ENCODE measurements around the gene PCNT.
A peak's percentile ranks its signal among the peaks of the same experiment; 100 is the strongest.
"Not testable (repeated sequence)": the region's sequence is repeated elsewhere in the genome, so short reads cannot be mapped to it uniquely, and the experiment has no call there.

The PCNT gene

GRCh38 chr21:46455575-46456385, 131.8 kb downstream of the PCNT start:
- no peak for DNase-seq

- no peak for DNase-seq
Observed at GRCh38 chr21:46456750-46457149, 132.8 kb downstream of the PCNT start.

GRCh38 chr21:46457801-46458314, 133.9 kb downstream of the PCNT start:
- DNase-seq = no peak

- peak; percentile 95 for DNase-seq
Observed at GRCh38 chr21:46458315-46459023, 134.5 kb downstream of the PCNT start, which contains the start of gene DIP2A. Gene DIP2A, plus strand, starts transcription at chr21:46458891. Its CDS starts 241 bp downstream, at chr21:46459132.

DNA sequence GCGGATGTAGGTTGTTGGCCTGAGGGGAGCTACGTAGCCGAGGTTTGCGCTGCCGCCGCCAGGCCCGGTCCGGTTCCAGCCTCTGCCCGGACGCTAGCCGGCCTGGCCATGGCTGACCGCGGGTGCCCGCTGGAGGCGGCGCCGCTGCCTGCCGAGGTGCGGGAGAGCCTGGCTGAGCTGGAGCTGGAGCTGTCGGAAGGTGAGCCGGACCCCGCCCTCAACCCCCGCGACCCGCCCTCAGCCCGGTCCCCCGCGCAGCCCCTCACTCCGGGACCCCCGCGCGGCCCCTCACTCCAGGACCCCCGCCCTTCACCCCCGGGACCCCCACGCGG, 135.0 kb downstream of the PCNT start:
- no peak for DNase-seq

GRCh38 chr21:46459356-46460112, 135.6 kb downstream of the PCNT start:
- DNase-seq = no peak

DNA sequence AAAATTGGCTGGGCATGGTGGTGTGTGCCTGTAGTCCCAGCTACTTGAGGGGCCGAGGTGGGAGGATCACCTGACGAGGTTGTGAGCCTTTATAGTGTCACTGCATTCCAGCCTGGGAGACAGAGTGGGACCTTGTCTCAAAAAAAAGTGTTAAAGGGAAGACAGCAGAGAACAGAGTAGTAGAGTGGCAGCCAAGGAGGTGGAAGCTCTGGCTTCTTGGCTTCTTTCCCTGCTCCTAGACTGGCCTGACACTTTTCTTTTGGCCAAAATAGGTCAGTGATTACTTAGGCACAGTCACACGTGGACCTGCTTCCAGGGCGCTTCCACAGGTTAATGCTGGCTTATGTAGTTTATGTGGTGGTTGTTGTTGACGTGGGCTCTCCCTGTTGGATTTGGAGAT, 138.0 kb downstream of the PCNT start:
- no peak for DNase-seq

DNA sequence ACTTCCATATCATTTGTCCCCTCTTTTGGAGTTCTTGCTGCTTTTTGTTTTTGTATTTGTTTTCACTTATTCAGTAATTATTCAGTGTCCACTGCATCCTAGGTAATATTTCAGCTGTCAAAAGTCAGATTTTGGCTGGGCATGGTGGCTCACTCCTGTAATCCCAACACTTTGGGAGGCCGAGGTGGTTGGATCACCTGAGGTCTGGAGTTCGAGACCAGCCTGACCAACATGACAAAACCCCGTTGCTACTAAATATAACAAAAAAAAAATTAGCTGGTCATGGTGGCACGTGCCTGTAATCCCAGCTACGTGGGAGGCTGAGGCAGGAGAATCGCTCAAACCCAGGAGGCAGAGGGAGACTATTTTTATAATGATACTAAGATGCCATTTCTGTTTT, 141.2 kb downstream of the PCNT start:
- DNase-seq = not testable (repeated sequence)

DNA sequence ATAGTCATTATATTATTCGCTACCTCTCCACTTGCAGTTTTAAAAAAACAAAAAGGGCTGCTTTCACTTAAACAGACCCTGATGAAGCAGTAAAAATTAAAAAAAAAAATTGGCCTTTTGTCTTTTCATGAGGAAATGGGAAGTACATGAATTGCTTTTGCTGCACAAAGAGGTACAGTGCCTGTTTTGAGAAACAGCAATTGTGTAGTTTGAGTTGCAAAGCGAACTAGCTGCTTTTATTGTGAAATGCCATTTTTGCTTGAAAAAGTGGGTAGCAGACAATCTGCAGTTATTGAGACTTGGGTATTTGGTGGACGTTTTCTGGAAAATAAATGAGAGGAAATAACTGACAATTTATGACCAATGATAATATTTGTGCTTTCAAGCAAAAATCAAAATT, 141.7 kb downstream of the PCNT start:
- no peak for DNase-seq

- DNase-seq = no peak
Observed at GRCh38 chr21:46468108-46468774, 144.3 kb downstream of the PCNT start.

DNA sequence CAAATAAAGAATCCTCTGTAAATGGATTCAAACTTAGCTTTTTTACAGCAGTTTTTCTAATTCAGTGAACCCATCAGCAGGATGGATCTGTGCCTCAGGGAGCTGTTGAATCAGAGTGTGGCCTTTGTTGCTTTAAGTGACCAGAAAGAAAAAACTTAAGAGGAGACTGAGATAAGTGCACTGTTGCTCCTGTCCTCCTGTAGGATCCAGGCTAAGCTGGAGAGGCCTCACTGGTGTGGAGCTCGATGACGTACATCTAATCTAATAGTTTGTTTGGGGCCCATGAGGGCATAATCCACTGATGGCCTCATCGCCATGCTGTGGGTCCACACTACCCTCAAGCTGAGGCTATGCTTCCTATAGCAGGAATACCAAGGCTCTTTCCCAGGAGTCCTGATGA, 145.3 kb downstream of the PCNT start:
- no peak for DNase-seq

DNA sequence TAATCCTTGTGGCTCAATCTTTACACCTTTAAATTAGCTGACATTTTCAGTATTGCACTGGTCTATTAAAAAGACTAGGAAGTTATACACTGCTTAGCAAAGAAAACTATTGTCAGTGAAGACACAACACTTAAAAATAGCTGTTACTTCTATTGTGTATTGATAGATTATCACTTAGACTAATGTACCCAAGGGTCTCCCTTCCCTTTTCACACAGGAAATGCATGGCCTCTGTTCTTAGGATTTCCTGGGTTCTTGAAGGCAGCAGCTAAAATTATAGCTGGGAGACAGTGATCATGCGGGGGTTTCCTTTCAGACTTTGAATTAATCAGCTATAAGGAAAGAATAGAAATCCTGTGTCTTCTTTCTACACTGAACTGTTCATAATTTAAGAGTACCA, 147.6 kb downstream of the PCNT start:
- DNase-seq = no peak

- DNase-seq = no peak
Observed at GRCh38 chr21:46472246-46472645, 148.3 kb downstream of the PCNT start.

GRCh38 chr21:46474382-46474781, 150.4 kb downstream of the PCNT start:
- no peak for DNase-seq

DNA sequence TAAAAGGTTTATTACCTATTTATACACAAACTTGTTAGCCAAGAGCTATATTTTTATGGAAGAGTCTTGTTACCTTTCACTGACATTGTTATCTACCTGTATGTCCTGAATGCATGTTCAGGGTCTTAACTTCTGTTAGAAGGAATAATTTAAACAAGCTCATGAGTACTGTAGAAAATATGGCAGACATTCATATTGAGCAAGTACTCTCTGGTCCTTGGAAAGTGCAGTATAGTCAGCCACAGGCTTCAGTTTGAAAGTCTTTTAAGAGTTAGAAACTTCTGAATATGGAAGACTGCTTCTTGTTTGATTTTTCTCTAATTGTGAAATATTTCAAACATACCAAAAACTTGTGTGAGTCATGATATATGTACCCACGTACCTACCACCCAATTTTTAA, 151.3 kb downstream of the PCNT start:
- DNase-seq = no peak

DNA sequence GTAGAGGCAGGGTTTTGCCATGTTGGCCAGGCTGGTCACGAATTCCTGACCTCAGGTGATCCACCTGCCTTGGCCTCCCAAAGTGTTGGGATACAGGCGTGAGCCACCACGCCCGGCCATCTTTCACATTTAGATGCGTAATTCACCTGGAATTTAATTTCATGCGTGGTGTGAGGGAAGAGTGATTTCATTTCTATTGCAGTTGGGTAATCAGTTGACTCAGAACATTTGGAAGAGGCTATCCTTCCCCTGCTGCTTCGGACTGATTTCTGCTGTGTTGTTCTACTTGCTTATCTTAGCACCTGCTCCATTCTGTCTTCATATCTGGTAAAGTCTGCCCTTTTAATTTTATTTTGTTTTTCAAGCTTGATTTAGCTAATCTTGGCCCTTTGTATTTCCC, 153.8 kb downstream of the PCNT start:
- no peak for DNase-seq

- DNase-seq = no peak
Observed at GRCh38 chr21:46478910-46479309, 155.0 kb downstream of the PCNT start.

- no peak for DNase-seq
Observed at GRCh38 chr21:46480466-46480865, 156.5 kb downstream of the PCNT start.

DNA sequence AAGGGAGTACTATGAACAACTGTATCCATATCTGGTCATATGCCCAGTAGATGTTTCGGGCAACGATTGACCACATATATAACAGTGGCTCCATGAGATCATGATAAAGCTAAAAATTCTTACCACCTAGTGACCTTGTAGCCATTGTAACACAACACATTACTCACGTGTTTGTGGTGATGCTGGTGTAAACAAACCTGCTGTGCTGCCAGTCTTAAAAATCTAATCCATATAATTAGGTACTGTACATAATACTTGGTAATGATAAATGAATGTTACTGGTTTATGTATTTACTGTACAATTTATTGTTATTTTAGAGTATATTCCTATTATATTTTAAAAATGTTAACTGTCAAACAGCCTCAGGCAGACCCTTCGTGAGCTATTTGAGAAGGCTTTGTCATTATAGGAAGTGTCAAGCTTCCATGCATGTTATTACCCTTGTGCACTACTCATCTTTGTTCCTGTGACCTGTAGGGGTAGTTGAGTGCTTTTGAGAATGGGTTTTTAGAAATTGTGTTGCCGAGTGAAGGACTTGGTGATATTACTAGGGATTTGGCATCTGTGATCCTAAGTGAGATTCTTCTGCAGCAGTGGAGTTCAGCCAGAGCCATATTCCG, 158.4 kb downstream of the PCNT start:
- DNase-seq = no peak

DNA sequence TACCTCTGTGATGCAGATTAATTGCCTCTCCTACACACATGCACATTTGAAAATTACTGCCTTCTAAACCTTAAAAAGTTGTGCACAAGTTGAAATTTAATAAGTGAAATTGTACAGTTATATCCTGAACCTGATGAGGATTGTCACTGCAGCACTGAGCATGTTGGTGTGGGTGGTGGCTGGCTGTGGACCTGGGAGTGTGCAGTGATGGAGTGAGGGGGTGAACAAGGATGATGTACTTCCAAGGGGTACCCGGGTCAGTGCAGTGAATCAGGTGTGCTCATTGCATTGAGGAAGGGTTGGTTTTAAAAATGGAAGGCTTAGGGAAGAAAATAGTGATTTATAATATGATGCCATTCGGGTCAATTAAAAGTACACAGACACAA, 158.9 kb downstream of the PCNT start:
- no peak for DNase-seq

- DNase-seq = no peak
Observed at GRCh38 chr21:46483300-46484295, 159.6 kb downstream of the PCNT start.
